HL-60/S4 (cell line): ENCODE measurements around the gene LRMDA.

ENCODE experiments used
- in situ Hi-C: fragments of 300-500 bp; cut with MboI; formaldehyde crosslinking; loops from 2 replicates; pipeline ENCODE4 v1.14.3; 2022; ENCODE audit warnings: low sequenced_read_pairs

The LRMDA gene

DNA sequence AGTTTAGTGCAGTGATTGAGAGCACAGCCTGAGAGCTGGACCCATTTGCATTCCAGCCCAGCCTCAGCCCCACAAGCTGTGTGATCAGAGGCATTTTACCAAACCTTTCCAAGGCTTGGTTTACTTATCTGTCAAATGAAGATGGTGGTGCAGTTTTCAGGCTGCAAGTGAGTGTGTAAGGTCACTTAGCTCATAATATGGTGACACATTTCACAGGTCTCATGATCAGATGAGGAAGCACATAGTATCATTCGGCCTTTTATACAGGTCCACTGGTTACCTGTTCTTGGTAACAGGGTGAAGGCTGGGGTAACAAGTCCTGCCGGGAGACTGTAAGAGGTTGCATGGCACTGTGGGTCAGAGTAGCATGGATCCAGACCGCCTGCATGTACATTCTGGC lies 371.7 kb downstream of the LRMDA start:
- in situ Hi-C loops, result no loop called here

DNA sequence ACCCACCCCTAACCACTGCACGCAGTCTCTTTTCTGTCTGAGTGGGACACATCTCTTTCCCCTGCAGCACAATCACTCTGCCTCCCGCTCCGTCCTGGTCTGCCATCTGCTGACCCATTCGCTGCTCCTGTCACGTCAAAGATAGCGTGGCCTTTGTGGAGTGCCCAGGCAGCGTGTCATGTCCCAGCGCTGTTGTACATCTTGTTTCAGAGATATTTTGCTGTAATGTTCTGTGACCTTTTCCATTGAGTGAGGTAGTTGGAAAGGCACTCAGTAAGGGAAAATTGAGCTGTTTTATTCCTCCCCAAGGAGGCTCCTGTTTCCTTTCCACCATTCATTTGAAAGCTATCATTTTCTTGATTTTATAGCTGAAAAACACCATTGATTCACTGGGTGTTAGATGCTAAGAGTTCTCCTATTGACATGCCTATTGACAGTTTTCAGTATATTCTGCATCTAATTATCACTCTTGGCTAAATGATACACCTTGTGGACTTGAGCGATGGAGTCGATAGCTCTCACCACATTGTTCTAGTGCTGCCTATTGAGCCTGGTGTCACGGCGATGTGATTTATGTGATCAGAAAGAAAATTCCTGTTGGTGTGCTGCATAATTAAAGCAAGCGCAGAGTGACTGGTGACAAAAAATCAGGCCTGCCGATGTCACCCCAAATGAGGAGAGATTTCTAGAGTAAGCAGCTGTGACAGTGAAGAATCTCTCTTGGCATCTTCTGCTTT lies 372.6 kb downstream of the LRMDA start:
- in situ Hi-C loops, result no loop called here

- in situ Hi-C loops, result no loop called here
Measured at GRCh38 chr10:75806186-75806585, 374.8 kb downstream of the LRMDA start.

DNA sequence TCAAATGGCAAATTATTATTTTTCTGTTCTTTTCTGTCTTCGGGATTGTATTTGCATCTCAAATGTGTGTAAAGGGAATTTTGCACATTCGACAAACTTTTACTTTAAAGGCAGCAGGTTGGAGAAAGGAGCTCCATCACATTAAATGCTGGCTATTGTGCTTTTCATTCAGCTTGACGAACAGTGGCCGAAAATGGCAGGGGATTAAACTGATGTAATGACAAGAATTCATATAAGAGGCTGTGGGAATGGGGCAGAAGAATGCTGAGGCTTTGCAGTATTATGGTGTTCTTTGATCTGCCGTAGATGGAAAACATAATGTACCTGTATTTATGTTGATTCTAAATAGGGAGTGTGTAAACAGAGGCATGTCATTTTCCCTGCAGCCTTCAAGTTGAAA lies 376.0 kb downstream of the LRMDA start:
- in situ Hi-C loops, result no loop called here

DNA sequence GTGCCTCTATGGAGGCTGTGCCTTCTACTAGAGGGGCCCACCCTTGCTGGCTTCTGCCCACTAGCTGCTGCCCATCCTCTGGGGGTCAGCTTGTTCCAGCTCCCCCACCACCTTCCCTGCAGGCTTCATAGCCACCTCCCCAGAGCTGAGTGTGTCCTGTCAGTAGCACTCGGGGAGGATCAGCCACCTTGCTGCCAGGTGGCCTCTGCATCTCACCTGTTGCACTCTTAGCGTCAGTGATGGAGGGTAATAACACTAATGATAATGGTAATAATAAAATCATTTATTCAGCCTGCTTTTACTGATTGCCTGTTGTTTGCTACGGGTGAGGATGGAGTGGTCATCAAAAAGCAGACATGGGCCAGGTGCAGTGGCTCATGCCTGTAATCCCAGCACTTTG lies 377.6 kb downstream of the LRMDA start:
- in situ Hi-C loops, result no loop called here

DNA sequence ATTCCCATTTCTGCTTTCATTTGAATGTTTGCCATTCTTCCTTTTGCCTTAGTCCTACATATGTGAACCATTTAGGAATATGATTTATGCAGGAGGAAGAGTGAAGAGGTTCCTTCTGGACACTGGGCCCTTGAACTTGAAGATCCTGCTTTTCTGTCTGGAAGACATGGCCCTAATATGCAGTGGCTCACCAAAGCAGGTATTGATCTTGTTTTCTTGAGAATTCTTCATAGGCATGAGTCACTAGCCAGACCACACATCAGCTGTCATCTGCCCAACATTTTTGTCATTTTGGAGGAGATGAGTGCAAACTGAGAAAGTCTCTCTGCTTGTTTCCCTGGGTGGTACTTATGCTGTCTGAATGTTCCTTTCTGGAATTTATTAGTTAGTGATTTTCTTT lies 382.6 kb downstream of the LRMDA start:
- in situ Hi-C loops, result no loop called here

- in situ Hi-C loops, result no loop called here
Measured at GRCh38 chr10:75815066-75815465, 383.6 kb downstream of the LRMDA start.

DNA sequence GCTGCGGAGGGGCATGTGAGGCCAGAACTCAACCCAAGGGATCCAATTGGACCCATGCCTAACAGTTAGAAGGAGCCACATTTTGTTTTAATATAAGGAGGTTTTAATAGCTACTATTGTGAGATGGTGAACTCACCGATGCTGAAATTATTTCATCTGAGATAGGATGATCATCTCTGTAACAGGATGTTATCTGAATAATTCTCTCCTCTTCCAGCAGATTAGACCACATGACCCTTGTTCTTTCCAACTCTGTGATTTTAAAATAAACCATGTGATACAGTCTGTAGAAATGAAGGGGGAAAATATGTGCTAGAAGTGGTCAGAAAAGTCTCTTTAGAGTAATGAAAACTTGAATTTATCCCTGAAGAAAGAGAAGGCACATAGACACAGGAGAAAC lies 385.8 kb downstream of the LRMDA start:
- in situ Hi-C loops, result no loop called here

DNA sequence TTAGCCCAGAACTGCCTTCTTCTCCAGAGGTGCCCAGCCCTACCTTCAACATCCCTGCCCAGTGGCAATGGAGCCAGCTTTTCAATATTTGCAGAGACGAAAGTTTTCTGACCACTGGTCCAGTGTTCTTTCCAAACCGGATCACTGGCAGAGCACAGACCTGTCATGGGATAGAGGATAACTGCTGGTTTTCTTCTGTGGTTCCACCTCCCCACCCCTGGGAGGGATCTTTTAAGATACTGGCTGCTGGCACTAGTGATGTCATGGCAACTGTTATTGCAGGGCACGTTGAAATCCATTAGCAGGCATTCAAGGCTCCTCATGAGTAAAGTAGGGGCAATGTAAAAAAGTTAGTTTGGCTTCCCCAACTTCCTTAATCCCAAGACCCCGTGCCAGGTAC lies 387.1 kb downstream of the LRMDA start:
- in situ Hi-C loops, result no loop called here

- in situ Hi-C loops, result no loop called here
Measured at GRCh38 chr10:75825235-75825634, 393.8 kb downstream of the LRMDA start.

- in situ Hi-C loops, result no loop called here
Measured at GRCh38 chr10:75825661-75826060, 394.2 kb downstream of the LRMDA start.

GRCh38 chr10:75826846-75827245 lies 395.4 kb downstream of the LRMDA start:
- in situ Hi-C loops, result no loop called here

DNA sequence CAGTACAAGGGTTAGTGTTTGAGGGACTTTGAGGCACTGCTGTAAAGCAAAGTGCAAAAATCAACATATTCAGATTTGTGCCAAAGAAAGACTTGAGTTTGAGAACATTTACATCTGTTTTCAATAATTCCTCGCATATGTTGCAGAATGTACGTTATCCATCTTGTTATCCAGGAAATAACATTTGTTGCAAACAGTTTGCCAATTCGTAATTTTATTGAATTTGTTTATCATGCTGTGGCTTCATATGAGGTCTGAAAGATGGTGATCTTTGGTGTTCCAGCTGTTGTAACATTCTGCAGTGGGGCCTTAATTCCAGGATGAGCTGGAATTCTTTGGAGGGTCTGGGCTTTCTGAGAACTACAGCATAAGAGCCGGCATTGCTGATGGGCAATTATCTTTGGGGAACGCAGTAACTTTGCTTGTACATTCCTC lies 396.2 kb downstream of the LRMDA start:
- in situ Hi-C loops, result no loop called here

DNA sequence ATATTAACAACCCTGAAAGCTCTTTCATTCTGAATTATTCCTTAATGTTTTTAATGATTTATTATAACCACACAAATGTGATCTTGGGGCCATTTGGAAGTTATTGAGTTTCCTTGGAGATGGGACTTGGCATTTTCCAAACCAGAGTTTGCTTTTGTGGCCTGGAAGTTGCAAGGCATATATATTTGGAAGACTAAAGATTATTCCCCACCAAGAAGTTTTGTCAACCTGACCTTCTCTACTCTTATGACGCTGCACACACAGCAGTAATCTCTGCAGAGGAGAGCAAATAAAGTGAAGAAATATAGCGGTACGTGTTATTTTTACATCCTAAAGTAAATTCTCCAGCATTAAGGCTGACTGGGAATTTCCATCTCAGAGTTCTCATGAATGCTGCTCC lies 397.0 kb downstream of the LRMDA start:
- in situ Hi-C loops, result no loop called here

DNA sequence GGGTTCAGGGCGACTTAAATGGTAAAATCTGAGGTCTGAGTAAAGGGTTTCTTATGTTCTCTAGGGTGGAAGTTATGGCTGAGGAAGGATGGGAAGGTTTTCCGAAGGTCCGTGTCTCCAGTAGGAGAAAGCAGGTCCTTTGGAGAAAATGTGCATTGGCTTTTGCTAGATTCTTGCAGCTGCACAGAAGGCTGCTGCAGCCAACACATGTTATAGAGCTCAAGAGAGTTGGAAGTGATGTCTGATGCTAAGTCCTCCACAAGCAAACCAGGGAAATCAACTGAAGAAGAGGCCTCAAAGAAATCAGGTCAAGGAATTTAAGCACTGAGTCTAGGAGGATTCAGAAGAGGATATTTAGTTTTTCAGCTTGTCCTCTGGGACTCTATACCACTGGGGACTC lies 404.6 kb downstream of the LRMDA start:
- in situ Hi-C loops, result no loop called here

DNA sequence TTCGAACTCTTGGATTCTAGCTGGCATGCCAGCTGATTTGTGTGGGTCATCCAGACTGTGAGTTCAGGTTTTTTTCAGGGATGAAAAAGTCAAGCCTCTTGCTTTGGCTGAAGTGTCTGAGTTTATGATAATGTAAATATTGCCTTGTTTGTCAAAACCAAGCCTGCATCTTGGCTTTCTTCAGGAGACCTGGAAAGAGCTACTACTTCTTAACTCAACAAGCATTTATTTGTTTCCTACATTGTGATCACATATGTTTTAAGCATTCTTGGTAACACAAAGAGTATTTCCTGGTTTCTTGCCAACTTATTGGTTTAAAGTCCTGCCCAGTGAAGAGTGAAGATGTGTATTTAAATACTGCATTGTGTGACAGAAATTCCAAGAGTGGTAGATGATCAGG lies 407.1 kb downstream of the LRMDA start:
- in situ Hi-C loops, result no loop called here

DNA sequence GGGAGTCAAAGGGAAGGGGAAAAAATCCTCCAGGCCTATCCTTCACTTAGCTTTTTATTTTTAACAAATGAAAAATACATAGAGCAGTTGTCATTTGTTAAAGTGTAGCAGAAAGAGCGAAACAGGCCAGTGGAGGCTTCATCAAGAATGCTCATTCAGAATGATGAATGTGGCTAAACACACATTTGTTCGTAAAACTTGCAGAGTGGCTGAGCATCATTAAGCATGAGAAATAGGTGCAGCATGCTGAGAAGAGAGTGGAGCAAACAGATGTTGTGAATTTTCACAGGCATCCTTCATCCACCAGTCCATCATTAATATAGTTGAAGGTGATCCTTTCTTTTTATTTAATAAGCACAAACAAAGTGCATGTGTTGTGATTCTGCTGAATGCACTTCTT lies 407.6 kb downstream of the LRMDA start:
- in situ Hi-C loops, result no loop called here

DNA sequence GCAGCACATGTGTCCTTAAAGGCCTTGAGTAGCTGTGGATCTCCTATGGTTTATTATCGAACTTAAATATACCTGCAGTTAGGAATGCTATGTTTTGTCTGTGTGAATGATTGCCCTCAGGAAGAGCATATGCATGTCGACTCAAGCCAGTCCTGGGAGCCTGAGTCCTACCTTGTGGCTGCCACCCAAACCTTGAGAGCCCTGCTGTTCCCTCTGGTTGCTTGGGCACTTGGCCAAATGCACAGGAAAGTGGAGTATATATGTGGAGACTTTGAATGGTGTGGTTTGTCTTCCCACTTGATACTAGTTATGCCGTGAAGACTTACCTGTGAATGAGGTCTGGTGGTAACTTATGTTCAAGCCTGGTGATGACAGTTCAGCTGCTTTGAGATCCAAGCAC lies 409.8 kb downstream of the LRMDA start:
- in situ Hi-C loops, result no loop called here

DNA sequence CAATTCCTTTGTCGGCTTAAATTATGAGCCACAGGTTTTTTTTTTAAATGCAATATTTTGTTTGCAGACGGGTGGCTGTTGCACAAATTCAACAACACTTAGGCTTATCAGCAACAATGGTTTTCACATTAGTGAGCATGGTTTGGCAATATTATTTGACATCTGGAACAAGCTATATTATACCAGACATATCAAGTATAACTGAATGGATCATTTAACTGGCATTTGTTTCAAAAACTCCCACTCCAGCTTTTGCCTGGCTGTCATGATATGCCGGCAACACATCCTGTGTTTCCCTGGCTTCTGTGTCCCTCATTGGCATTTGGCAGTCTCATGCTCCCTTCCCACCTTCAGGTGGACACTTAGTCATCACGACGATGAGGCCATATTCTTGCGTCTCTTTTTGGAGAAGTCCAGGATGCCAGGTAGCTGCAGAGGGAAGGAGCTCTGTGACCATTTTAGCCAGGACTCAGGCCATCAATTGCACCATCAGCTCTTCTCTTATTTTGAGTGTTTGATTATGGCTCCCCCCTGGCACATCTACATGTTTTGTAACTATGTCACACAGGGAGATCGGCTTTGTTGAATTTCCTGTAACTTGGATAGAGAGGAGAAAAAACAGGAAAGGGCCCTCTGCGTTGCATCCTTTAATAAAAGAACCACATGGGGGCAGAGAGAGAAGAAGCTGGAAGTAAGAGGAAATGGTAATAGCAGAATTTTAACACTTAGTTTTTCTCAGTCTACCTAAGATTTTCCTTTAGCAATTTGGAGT lies 413.9 kb downstream of the LRMDA start:
- in situ Hi-C loops, result no loop called here

DNA sequence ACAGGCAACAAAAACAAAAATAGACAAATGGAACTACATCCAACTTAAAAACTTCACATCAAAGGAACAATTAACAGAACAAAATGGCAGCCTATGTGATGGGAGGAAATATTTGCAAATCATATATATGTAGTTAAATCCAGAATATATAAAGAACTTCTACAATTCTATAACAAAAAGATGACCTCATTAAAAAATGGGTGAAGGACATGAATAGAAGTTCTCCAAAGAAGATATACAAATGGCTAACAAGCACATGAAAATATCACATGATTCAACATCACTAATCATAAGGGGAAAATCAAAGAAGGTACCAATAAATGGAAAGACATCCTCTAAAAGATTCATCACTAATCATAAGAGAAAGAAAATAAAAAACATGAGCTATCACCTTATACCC lies 416.1 kb downstream of the LRMDA start:
- in situ Hi-C loops, result no loop called here

- in situ Hi-C loops, result no loop called here
Measured at GRCh38 chr10:75851580-75852345, 420.3 kb downstream of the LRMDA start.
